IPS-NIHi11 (cell line): Measurements from ENCODE around the gene DMD.
"Not testable (repeated sequence)": the region's sequence is repeated elsewhere in the genome, so short reads cannot be mapped to it uniquely, and the experiment has no call there.

Experiments
- DNase-seq: peaks from one replicate; pipeline ENCODE4 v3.0.0; 2012; ENCODE audit warnings: mixed read lengths, low spot score

The DMD gene

DNA sequence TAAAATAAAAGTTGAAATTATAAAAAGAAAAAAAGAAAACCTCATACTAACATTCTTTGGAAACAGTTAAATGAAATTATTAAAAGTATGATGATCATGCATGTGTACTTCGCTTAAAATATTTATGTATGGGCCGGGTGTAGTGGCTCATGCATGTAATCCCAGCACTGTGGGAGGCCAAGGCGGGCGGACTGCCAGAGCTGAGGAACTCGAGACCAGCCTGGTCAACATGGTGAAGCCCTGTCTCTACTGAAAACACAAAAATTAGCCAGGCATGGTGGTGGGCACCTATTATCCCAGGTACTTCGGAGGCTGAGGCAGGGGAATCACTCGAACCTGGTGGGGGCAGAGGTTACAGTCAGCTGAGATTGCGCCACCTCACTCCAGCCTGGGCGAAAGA is 1187.3 kb downstream of the DMD start:
- no peak for DNase-seq

DNA sequence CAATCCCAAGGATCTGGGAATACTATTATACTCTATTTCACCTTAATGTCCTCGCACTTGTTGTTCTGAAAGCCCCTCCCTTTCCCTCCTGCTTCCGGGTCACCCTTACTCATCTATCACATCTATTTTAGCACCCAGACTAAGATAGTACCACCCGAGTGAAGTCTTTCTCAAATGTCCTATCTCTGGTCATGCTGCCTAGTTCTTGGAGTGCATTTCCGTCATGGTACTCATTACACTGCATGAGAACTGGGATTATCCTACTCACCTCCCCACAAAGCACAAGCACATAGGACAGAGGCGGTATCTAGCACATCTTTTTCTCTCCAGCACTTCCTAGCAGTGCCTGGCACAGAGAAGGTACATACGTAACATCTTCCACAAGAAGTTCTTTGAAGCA is 1195.2 kb downstream of the DMD start:
- DNase-seq: no peak

- DNase-seq: no peak
Observed at GRCh38 chrX:32010948-32011347, 1200.4 kb downstream of the DMD start.

DNA sequence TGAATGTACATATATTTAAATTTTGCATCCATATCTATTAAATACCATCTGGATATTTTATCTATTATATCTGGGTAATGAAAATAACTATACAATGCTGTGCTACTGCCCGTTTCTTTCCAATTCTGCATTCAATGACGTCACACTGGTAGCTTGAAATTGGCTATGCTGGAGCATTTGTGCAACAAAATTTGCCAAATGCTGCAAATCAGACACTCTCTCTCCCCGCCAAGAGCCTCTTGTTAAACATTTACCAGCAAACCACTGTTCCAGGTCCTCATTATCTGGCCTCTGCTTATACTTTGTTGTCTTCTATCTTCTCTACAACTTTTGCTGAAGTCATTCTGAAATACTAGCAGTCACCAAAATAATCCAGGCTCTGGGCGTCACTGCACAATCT is 1201.1 kb downstream of the DMD start:
- DNase-seq: no peak

GRCh38 chrX:31993637-31994036 is 1217.7 kb downstream of the DMD start:
- no peak for DNase-seq

DNA sequence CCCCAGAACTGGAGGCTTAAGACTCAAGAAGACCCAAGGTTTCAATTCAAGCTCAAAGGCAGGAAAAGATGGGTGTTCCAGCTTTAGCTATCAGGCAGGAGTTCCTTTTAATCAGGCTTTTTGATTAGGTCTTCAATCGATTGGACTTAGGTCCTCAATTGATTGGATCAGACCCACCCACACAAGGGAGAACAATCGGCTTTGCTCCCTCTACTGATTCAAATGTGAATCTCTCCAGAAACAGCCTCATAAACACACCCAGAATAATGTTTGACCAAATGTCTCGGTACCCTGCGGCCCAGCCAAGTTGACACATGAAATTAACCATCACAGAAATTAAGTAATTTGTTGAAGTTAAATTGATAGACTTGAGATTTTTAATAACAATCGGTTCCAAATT is 1222.4 kb downstream of the DMD start:
- DNase-seq: no peak

GRCh38 chrX:31981546-31982062 is 1229.7 kb downstream of the DMD start:
- DNase-seq: no peak

GRCh38 chrX:31969714-31970113 is 1241.6 kb downstream of the DMD start:
- no peak for DNase-seq

DNA sequence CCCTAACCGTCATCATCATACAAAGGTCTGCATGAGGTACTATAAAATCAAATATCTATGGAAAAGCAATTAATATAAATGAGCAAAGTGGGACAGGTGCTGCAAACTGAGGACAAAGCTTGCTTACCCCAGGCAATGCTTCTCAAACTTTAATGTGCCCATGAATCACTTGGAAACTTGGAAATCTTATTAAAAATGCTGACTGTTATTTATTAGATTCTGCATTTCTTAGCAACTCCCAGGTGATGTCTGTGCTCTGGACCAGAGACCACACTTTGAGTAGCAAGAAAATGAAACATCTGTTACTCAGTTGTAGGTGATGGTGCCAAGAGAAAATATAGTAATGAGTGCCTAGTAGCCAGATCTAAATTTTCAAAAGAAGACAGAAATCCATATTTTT is 1249.1 kb downstream of the DMD start:
- DNase-seq: no peak

DNA sequence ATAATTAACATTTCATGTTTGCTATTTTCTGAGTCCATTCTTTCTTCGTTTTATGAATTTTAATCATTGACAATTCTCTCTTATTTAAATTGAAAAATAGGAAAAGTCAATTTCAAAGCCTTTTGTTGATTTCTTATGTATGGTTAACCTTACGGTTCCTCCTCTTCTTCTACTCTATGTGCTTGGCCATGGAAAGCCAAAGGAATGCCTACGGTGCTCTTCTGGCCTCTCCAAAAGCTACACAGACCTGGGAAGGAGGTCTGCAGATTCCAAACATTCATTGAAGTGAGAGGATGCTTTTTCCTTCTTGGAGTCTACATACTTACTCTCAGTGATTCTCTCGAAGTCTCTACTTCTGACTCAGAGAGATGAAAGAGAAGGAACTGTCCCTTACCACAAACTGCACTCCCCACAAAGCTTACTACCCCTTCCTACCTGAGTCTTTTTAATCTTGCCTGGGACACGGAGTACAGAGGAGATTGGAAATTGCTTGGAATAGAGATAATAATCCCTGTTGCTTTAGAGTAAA is 1276.4 kb downstream of the DMD start:
- no peak for DNase-seq

GRCh38 chrX:31934015-31934414 is 1277.3 kb downstream of the DMD start:
- no peak for DNase-seq

GRCh38 chrX:31932769-31933168 is 1278.6 kb downstream of the DMD start:
- no peak for DNase-seq

DNA sequence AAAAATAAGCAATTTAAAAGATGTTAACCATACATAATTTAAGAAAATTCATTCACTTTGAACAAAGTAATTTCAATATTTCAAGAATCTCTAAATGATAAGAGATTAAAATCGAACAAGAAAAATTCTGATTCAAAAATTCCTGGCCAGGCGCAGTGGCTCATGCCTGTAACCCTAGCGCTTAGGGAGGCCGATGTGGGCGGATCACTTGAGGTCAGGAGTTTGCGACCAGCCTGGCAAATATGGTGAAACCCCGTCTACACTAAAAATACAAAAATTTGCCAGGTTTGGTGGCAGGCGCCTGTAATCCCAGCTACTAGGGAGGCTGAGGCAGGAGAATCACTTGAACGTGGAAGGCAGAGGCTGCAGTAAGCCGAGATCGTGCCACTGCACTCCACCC is 1279.0 kb downstream of the DMD start:
- not testable (repeated sequence) for DNase-seq

GRCh38 chrX:31931225-31931624 is 1280.1 kb downstream of the DMD start:
- no peak for DNase-seq

GRCh38 chrX:31929366-31929765 is 1282.0 kb downstream of the DMD start:
- no peak for DNase-seq

- no peak for DNase-seq
Observed at GRCh38 chrX:31921236-31921635, 1290.1 kb downstream of the DMD start.

DNA sequence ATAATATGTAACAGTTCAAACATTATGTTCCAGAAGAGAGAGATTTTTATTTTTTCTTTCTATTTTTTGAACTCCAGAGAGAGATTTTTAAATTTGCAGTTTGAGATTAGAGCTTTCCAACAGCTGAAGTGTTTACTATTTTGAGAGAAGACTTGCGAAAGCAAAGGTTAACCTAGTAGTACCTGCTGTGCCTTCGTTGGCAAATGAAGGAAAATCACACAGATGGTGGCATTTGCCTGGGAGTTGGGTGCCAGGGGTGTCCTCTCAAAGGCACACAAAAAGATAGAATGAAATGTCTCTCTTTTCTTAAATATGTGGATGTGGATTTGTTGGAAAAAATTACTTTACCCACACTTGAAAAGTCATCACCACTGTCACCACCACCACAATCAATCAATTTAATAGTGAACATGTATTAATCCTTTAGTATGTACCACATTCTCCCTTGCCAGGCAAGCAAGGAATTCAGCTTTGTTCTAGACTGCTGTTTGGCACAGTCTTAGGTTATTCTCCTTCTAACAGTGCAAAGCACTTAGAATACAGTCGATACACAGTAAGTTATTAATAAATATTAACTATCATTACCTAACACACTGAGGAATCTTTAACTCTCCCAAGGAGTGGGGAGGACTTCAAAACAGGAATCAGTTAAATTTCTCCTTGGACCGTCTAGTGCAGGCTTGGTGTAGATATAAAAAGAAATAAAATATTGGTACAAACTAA is 1301.3 kb downstream of the DMD start:
- no peak for DNase-seq

GRCh38 chrX:31894152-31894551 is 1317.2 kb downstream of the DMD start:
- no peak for DNase-seq

GRCh38 chrX:31893525-31893924 is 1317.8 kb downstream of the DMD start:
- DNase-seq: no peak

GRCh38 chrX:31889088-31889487 is 1322.3 kb downstream of the DMD start:
- DNase-seq: no peak

DNA sequence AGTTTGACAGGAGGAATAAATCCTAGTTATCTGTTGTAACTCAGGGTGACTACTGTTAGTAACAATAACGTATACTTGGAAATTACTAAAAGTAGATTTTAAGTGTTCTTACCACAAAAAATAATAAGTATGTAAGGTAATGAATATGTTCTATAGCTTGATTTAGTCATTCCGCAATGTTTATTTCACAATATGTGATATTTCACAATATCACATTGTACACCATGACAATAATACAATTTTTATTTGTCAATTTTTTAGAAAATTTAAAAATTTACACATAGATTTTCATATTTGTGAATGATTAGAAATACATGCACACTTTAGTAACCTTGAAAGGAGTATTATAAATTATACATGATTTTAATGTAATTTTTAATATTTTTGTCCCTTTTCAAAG is 1326.8 kb downstream of the DMD start:
- no peak for DNase-seq

DNA sequence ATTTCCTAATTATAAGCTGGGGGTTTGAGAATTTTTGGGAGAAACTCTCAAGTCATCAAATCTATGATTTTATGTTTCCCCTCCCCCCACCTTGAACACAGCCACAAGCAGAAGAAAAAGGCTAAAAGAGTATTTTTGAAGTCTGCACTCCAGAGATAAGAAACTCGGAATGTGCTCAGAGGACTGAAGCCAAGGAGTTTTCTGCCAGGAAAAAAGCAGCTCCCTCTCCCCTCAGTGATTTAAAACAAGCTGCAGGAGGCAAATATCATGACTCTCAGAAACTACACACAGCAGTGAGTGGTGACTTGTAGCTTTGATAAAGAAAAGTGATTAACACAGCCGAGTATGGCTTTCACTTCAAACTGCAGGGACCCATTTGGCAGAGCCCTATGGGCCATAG is 1339.3 kb downstream of the DMD start:
- no peak for DNase-seq

DNA sequence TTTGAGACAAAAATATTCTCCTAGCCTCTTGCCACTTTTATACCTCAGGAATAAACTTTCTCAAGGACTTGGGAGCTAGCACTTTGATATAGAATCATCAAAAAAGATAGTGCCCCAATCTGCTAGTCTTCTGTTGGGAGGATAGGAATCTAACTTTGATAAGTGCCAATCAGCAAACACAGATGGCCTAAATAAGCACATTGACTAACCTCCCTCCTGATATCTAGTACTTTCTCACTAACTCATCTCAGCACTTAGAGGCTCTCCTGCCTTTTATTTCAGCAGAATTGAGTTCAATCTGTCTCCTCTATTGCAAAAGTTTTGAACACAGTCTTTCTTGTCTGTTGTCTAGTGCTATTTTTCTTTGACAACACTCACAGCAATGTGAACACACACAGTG is 1341.1 kb downstream of the DMD start:
- no peak for DNase-seq

DNA sequence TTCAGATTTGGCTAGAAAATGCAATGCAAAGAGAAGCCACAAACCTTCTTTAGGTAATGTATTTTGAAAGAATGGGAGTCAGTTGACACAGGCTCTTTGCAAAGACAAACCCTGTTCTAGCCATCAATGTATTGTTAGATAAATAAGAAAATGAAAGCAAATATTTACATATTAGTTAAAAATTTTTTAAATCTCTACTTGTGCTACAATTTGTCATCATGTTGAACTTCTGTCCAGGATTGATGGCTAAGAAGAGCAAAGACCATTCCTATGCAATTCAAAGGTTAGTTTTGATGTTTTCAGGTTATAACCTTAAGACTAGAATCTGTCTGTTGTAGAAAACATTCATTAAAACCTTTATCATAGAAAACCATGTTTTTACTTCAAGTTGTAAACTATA is 1350.7 kb downstream of the DMD start:
- no peak for DNase-seq
